Endodermal cell (in vitro differentiated cells): ENCODE data around the gene SLIT1. TPM values are rescaled to one million over a fixed set of nuclear protein-coding genes. Genes with fewer than 3 reads are reported as not detected.

Experiments used
- DNase-seq: peaks from one replicate; pipeline ENCODE4 v3.0.0-alpha.2; 2017
- H3K27ac ChIP-seq: 2 replicates; pipeline ENCODE4 v1.5.1; 2013; ENCODE audit warnings: mild to moderate bottlenecking, low read depth, low read length, moderate library complexity
- H3K27me3 ChIP-seq: 2 replicates; pipeline ENCODE4 v1.6.1; 2013; ENCODE audit warnings: mild to moderate bottlenecking, low read length, moderate library complexity; ENCODE audit not compliant: insufficient read depth, control insufficient read depth, poor library complexity, severe bottlenecking
- H3K36me3 ChIP-seq: 2 replicates; pipeline ENCODE4 v1.7.0; 2013; ENCODE audit warnings: mild to moderate bottlenecking, low read length, moderate library complexity; ENCODE audit not compliant: control insufficient read depth, insufficient read depth
- H3K4me1 ChIP-seq: one replicate; pipeline ENCODE4 v1.7.0; 2013; ENCODE audit warnings: low read length; ENCODE audit not compliant: control insufficient read depth, insufficient read depth
- H3K4me3 ChIP-seq: 2 replicates; pipeline ENCODE4 v1.5.1; 2013; ENCODE audit warnings: mild to moderate bottlenecking, low read length, moderate library complexity
- H3K9ac ChIP-seq: 2 replicates; pipeline ENCODE4 v1.6.1; 2013; ENCODE audit warnings: mild to moderate bottlenecking, low read length, moderate library complexity; ENCODE audit not compliant: poor library complexity, severe bottlenecking; ENCODE audit errors: extremely low read depth
- H3K9me3 ChIP-seq: 2 replicates; pipeline ENCODE4 v1.6.1; 2013; ENCODE audit warnings: mild to moderate bottlenecking, low read length, moderate library complexity; ENCODE audit not compliant: control insufficient read depth
- H3K27ac Mint-ChIP-seq: 2 replicates; pipeline ENCODE4 v1.8.0; 2020; ENCODE audit warnings: mixed read lengths
- H3K27me3 Mint-ChIP-seq: 2 replicates; pipeline ENCODE4 v1.8.0; 2021; ENCODE audit warnings: mild to moderate bottlenecking, mixed read lengths; ENCODE audit not compliant: insufficient read depth
- H3K36me3 Mint-ChIP-seq: 2 replicates; pipeline ENCODE4 v1.8.0; 2020; ENCODE audit warnings: low read depth, mixed read lengths
- H3K4me1 Mint-ChIP-seq: 2 replicates; pipeline ENCODE4 v1.8.0; 2020; ENCODE audit warnings: mixed read lengths
- H3K4me3 Mint-ChIP-seq: 2 replicates; pipeline ENCODE4 v1.8.0; 2020; ENCODE audit warnings: mild to moderate bottlenecking, moderate library complexity, mixed read lengths
- H3K9me3 Mint-ChIP-seq: 2 replicates; pipeline ENCODE4 v1.8.0; 2020; ENCODE audit warnings: mild to moderate bottlenecking, mixed read lengths
- CTCF ChIP-seq: fragments of 200-600 bp; sonication (generic); conservative IDR thresholded peaks from 2 replicates; pipeline ENCODE4 v1.5.0; 2021; ENCODE audit warnings: antibody characterized with exemption, mild to moderate bottlenecking
- WGBS, 2 experiments: methylation state at CpG; one replicate each; pipeline versions ENCODE4 v1.1.5 to v1.1.7; 2013; ENCODE audit warnings: missing lambda C conversion rate in 2 of 2, mixed read lengths in 1 of 2; ENCODE audit not compliant: insufficient coverage in 1 of 2, insufficient read length in 1 of 2; 5-methylcytosine and 5-hydroxymethylcytosine counted together
- long read RNA-seq, 4 experiments: library from polyadenylated mRNA in 2 of 4; library from RNA in 1 of 4; library from capped mRNA in 1 of 4; stranded (forward) in 3 of 4; unstranded in 1 of 4; transcript quantifications; one replicate each; pipeline ENCODE4 v2.0.0, GENCODE V29; 2020 to 2021; ENCODE audit warnings: inconsistent platforms in 1 of 4
- polyA plus RNA-seq, 2 experiments: library from polyadenylated mRNA; stranded (reverse); fragments of 50-300 nt; gene quantifications; one replicate each; pipeline ENCODE4 v1.2.3, GENCODE V29; 2013
- total RNA-seq, 2 donors: library from RNA; stranded (reverse); fragmentation: NEBNext Ultra II Directional in 1 of 2; extraction: Animal tissue kit (Norgen Biotek cat#: 25700) in 1 of 2; gene quantifications; 2 replicates in 1 of 2; 3 replicates in 1 of 2; pipeline ENCODE4 v1.2.1, GENCODE V29; 2021

SLIT1 gene
- total RNA-seq, result 1 to 10 TPM in 1 of 2 donors, under 1 TPM in 1; 0.97 to 2.4 TPM
- polyA plus RNA-seq (2013, experiment 1 of 2), result 22.5 TPM
- polyA plus RNA-seq (2013, experiment 2 of 2), result 23.2 TPM
- long read RNA-seq, experiment 1, result 0 reads
- long read RNA-seq, experiment 2, result 0 reads
- long read RNA-seq, experiment 3, result 0 reads
- long read RNA-seq, experiment 4, result 0 reads

- Mint-ChIP-seq H3K27me3 (peaks cover 92% of the 10 kb centered on the region), H3K36me3 (no peaks in the 10 kb centered on the region), H3K4me1 (peaks cover 11% of the 10 kb centered on the region), H3K4me3 (peak within 1 kb of the TSS; percentile 59), H3K9me3 (no peaks in the 10 kb centered on the region), H3K27ac (no peak within 1 kb of the TSS)
- Histone ChIP-seq H3K27ac (no peak within 1 kb of the TSS), H3K4me1 (peaks cover 9% of the 10 kb centered on the region), H3K9me3 (no peaks in the 10 kb centered on the region), H3K27me3 (peaks cover 79% of the 10 kb centered on the region), H3K4me3 (peak within 1 kb of the TSS; percentile 65), H3K36me3 (no peaks in the 10 kb centered on the region), H3K9ac (no peak within 1 kb of the TSS)
- peak; percentile 82 for DNase-seq
- peak; percentile 41 for TF ChIP-seq CTCF
- 1% methylated on average over 16 to 72 of the region's 74 CpGs for WGBS, 2 experiments
Observed at GRCh38 chr10:97185326-97186058, at the start of gene SLIT1. Gene SLIT1, minus strand, starts transcription at chr10:97185959. Its CDS starts 285 bp downstream, at chr10:97185674.

- no peaks in the 10 kb centered on the region for H3K4me1 ChIP-seq
- no peak for TF ChIP-seq CTCF
- WGBS, 2 experiments, result 93 to 96% methylated on average over 4 of the region's 4 CpGs
Observed at GRCh38 chr10:97235353-97235752, 49.6 kb upstream of the SLIT1 start.

GRCh38 chr10:97234400-97234799 is 48.6 kb upstream of the SLIT1 start:
- WGBS, 2 experiments, result 83% methylated on average over 1 of the region's 1 CpG; no CpG with 5 or more reads in 1 of the 2 experiments
- Mint-ChIP-seq H3K4me1 (no peaks in the 10 kb centered on the region), H3K27ac (no peak overlapping the region), H3K36me3 (peaks cover 12% of the 10 kb centered on the region), H3K27me3 (no peaks in the 10 kb centered on the region), H3K9me3 (no peaks in the 10 kb centered on the region), H3K4me3 (no peak overlapping the region)
- no peaks in the 10 kb centered on the region for H3K9me3 ChIP-seq
- no peak overlapping the region for H3K4me3 ChIP-seq
- TF ChIP-seq CTCF, result peak; percentile 84
- DNase-seq, result no peak
- peaks cover 22% of the 10 kb centered on the region for H3K36me3 ChIP-seq
- no peaks in the 10 kb centered on the region for H3K4me1 ChIP-seq
- no peak overlapping the region for H3K27ac ChIP-seq
- H3K27me3 ChIP-seq, result no peaks in the 10 kb centered on the region
- no peak overlapping the region for H3K9ac ChIP-seq

More at GRCh38 chr10:97235353-97235752, 49.6 kb upstream of the SLIT1 start:
- no peaks in the 10 kb centered on the region for H3K27me3 Mint-ChIP-seq
- peaks cover 7% of the 10 kb centered on the region for H3K36me3 Mint-ChIP-seq
- Histone ChIP-seq H3K36me3 (peaks cover 19% of the 10 kb centered on the region), H3K27me3 (no peaks in the 10 kb centered on the region), H3K4me3 (no peak overlapping the region), H3K9me3 (no peaks in the 10 kb centered on the region), H3K9ac (no peak overlapping the region), H3K27ac (no peak overlapping the region)
- H3K9me3 Mint-ChIP-seq, result no peaks in the 10 kb centered on the region
- no peak overlapping the region for H3K27ac Mint-ChIP-seq
- H3K4me1 Mint-ChIP-seq, result no peaks in the 10 kb centered on the region
- H3K4me3 Mint-ChIP-seq, result no peak overlapping the region
- DNase-seq, result no peak
